Glomerular visceral epithelial cell (primary cell): Measurements from ENCODE around the gene OLFML1.

Experiments used
- DNase-seq: peaks from one replicate; pipeline ENCODE4 v3.0.0-alpha.2; 2016; ENCODE audit errors: extremely low spot score

OLFML1 gene

DNA sequence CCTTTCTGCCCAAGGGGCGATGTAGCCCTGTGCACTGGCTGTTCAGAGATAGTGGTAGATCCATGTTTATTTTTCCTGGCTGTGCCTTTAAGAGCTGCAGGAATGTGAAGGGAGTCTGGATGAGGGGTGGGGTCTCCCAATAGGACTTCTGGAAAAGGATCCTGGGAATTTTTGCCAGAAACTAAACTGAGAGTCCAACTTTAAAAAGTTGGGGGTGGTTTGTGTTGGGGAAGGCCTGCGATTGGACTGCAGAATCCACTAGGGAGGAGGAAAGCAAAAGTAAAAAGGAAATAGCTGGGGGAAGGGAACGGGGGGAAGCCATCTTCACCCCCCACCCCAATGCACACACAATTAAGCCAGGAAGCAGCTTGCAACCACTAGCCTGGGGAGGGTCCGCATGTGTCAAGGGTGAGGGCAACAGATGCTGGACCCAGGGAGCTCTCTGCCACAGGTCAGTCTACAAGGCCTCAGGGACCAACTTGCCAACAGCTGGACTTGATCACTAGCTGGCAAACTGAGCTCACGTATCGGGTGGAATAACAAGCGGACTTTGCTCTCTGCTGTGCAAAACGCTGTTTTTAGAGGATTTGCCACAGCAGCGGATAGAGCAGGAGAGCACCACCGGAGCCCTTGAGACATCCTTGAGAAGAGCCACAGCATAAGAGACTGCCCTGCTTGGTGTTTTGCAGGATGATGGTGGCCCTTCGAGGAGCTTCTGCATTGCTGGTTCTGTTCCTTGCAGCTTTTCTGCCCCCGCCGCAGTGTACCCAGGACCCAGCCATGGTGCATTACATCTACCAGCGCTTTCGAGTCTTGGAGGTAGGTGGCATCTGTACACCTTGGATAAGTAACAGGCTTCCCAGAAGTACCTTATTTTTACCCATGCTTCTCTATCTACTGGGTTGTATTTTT is at the start of gene OLFML1:
Gene OLFML1, plus strand, starts transcription at position 321 of the 912 bp plus-strand sequence. Its CDS starts 370 bp downstream, at position 691.
- DNase-seq, result no peak

- no peak for DNase-seq
These were observed 49.2 kb upstream of the OLFML1 start for GRCh38 chr11:7436146-7436545.

- no peak for DNase-seq
These were observed 48.6 kb upstream of the OLFML1 start for GRCh38 chr11:7436657-7437056.

DNA sequence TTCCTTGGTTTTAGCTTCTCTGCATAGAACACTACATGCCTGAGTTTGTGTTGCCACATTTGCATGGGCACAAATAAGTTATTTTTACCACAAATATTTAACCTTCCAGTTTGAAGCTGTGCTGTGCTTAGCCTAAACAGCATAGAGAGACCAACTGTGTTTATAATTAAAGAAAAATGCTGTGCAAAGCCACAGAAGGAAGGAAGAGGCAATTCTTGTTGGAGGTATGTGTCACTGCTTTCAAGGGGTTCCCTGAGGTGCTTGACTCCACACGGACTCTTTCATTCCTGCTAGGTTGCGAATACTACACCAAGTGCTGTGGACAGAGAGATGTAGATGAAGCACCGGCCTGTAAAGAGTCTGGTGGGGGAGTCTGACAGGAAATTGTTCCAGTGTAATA is 47.6 kb upstream of the OLFML1 start:
- DNase-seq, result no peak

GRCh38 chr11:7439746-7440320 is 45.5 kb upstream of the OLFML1 start:
- no peak for DNase-seq

GRCh38 chr11:7442588-7443215 is 42.6 kb upstream of the OLFML1 start:
- peak; percentile 27 for DNase-seq

DNA sequence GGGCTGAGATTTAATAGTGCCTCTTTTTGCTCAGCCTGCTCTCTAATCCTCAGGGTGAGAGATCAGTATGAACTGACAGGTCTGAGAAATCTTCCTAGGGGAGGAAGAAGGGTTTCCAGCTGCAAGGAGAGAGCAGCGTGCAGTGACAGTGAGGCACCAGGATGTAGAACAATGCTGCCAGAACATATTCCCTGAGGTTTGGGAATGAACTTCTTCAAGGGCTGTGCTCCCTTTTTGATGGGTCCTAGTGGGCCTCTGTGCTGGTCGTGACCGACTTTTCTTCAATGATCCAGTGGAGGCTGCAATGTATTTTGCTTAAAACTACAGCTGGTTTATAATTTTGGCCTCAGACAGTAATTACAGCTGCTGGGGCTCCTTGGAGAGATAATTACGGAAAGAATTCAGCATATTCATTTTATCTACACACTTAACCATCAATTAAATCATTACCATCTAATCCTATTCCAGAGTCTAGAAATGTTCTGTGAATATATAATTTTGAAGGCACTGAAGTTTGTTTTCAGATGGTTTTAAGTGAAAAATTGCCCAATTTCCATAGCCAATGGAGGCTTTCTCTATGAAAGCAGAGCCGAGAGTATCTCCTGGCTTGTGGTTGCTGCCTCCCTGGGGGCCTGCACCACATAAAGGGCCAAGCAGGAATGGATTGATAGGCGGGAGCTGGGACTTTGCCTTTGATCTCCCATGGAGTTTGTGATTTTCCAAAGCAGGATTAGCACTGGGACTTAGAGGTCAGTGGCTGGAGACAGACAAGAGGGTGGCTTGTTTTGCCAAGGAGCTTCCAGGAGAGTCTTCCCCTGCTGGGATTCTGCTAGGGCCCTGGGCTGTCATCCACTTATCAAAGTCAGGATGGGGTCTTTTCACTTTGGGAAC is 41.0 kb upstream of the OLFML1 start:
- no peak for DNase-seq

- no peak for DNase-seq
These were observed 39.7 kb upstream of the OLFML1 start for GRCh38 chr11:7445564-7445963.

DNA sequence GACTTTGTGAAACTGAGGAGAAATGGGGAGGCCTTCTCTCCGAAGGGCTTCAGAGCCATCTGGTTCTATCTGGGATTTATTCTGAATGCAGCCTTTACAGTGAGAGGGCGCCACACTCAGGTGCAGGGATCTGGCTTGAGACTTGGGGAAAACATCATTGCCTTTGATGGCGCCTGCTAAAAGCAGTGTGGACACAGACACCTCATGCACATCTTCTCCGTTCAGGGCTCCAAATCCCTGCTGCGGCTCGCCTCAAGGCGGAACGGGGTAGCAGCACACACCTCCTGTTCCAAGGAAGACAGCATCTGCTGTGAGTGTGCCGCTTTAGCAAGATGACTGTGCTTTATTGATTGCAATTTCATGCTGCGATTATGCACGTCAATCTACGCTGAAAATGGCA is 37.1 kb upstream of the OLFML1 start:
- DNase-seq, result no peak

DNA sequence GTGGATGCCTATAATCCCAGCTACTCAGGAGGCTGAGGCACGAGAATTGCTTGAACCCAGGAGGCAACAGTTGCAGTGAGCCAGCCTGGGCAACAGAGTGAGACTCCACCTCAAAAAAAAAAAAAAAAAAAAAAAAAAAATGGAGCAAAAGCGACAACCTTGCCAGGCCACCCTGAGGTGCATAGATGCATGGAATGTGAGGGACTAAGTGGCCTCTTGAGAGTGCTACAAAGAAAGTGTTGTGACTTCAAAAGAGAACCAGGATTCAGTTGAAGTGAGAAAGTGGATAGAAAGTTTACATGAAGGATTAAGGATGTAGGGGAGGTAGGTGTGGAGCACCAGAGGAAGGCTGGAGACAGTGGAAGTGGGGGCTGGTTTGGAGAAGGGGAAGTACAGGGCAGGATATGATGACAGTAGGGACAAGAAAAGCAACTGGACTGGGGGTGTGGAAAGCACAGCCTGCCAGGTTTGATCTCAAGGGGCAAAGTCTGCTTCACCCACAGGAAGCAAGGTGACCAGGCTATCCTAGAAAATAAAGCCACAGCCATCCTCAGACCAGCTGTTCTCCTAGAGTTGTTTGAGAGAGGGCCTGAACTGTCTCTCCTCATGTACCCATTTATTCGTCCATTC is 36.0 kb upstream of the OLFML1 start:
- no peak for DNase-seq

DNA sequence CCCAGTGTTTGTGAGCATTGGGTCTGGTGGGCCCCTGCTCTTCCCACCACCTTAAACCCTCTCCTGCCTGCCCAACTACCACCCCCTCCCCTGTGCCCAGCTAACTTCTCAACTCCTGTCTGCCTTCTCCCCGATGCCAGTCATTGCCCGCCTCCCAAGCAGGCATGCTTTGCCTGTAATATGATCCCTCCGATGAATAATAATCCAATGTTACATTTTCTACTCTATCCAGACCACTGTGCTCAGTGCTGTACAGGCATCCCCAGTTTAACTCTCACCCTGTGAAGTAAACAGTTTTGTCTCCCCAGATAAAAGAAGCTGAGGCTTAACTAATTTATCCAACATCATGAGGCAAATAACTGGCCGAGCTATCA is 35.5 kb upstream of the OLFML1 start:
- no peak for DNase-seq

- no peak for DNase-seq
These were observed 34.5 kb upstream of the OLFML1 start for GRCh38 chr11:7450836-7451235.

DNA sequence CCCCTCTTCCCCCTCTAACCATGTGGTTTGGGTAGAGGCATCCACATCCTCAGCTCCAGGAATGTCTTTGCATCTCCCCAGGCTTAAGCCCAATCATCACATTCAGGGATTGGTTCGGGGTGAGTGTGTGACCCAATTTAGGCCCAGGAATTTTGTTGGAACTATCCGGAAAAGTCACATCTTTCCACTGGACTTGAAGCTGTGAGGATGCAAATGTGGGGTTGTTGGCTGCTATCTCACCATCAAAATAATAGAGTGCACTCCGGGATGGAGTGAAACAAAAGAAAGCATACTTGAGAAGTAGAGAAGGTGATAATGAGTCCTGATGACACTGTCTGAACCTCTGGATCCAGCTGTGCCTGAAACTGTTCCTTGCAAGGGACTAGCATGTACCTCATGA is 33.8 kb upstream of the OLFML1 start:
- DNase-seq, result no peak

- DNase-seq, result no peak
These were observed 33.3 kb upstream of the OLFML1 start for GRCh38 chr11:7451952-7452494.

DNA sequence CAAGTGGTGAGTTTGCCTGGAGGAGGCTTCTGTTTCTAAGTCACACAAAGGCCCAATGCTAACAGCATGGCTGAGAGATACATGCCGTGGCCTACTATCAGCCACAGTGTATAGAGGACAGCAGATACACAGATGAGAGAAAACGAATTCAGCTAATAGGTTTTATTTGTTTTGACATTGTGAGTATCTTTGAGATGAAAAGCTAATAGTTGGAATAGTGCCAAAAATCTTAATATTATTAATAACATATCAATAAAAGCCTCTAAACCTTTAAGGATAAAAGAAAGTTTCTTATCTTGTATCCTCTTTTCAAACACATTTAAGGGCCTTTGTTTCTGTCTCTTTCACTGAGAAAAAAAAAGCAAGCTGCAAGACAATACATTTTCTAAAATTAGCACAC is 30.5 kb upstream of the OLFML1 start:
- DNase-seq, result no peak

- no peak for DNase-seq
These were observed 28.1 kb upstream of the OLFML1 start for GRCh38 chr11:7457211-7457610.

DNA sequence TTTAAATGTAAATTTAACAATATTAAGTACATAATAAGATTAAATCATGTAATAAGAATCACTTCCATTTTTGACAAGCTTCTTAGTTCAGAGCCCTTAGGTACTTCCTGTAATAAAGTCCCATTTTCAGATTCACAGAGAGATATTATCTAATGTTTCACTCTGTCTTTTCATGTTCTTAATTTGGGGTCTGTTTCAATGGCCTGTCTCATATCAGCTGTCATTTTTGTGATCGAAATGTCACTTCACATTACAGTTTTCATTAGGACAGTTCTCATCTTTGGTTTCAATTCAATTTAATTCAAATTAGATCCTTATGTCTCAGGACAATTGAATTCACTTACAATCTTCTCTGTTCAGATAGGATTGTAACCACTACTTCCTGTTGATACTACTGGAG is 22.6 kb upstream of the OLFML1 start:
- no peak for DNase-seq

DNA sequence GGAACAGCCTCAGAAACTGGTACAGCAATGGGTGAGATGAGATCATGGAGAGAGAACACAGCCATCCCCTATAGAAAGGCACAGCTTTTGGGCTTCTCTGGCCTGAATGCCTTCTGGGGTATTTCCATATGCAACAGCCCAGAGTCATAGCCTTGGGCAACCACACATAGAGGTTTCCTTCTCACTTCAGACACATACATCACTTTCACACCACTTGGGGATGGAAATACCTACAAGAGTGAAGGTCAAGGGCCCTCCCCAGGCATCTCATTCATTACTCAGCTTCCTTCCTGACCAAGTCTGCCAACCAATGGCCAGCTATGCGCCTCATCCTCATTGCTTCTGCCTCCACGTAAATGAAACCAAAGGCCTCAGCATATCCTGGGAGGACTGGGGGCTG is 17.7 kb upstream of the OLFML1 start:
- no peak for DNase-seq

- no peak for DNase-seq
These were observed 15.9 kb upstream of the OLFML1 start for GRCh38 chr11:7469351-7469865.

DNA sequence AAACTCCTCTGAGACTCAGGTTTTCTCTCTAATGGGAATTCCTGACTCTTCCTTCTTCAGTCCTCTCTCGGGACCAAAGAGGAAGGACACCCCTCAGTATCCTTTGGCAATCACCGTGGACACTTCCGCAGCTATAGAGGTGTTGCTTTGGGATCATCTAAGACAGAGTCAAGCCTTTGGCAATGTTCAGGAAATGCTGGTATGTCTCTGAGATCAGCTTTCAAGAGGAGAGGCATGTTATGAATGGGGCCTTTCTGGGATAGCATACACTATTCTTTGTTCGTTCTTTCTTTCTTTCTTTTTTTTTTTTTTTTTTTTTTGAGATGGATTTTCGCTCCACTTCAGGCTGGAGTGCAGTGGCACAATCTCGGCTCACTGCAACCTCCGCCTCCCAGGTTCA is 14.2 kb upstream of the OLFML1 start:
- no peak for DNase-seq

GRCh38 chr11:7473717-7474116 is 11.6 kb upstream of the OLFML1 start:
- DNase-seq, result no peak
